A673 (cell line): Measurements from ENCODE around the gene RAB33B. TPM values are rescaled to one million over a fixed set of nuclear protein-coding genes. Genes with fewer than 3 reads are reported as not detected.

Experiments
- BruUV-seq: library from RNA; stranded (reverse); fragments of 400-500 nt; replicated peaks from 2 replicates; lab custom pipeline; 2021; lab: Mats Ljungman, UMichigan
- CTCF ChIA-PET: fragments of 300-600 bp; sonication (Branson Sonifier 250); formaldehyde crosslinking; loops from one replicate; lab custom pipeline; 2022; ENCODE audit warnings: antibody characterized with exemption; lab: Charles Lee
- POLR2A ChIA-PET: fragments of 300-600 bp; sonication (Branson Sonifier 250); formaldehyde crosslinking; loops from one replicate; lab custom pipeline; 2022; ENCODE audit warnings: antibody characterized with exemption; ENCODE audit not compliant: low non-redundant PET; lab: Charles Lee
- DNase-seq: peaks from one replicate; pipeline ENCODE4 v3.0.0-alpha.2; 2015; ENCODE audit warnings: low spot score
- H3K27ac ChIP-seq: fragments of 200-600 bp; sonication (generic); 2 replicates; pipeline ENCODE4 v1.5.1; 2016; ENCODE audit warnings: mixed run types, low read depth, mild to moderate bottlenecking, mixed read lengths, antibody characterized with exemption, low read length; ENCODE audit not compliant: poor library complexity, severe bottlenecking
- H3K27me3 ChIP-seq: fragments of 200-600 bp; sonication (generic); replicated peaks from 2 replicates; pipeline ENCODE4 v1.6.1; 2017; ENCODE audit warnings: mixed run types, low read depth, mild to moderate bottlenecking, mixed read lengths, antibody characterized with exemption, low read length; ENCODE audit not compliant: insufficient read depth, poor library complexity
- H3K36me3 ChIP-seq: fragments of 200-600 bp; sonication (generic); 2 replicates; pipeline ENCODE4 v1.6.1; 2016; ENCODE audit warnings: mixed run types, mild to moderate bottlenecking, mixed read lengths, antibody characterized with exemption, low read length; ENCODE audit not compliant: insufficient read depth, poor library complexity, severe bottlenecking
- H3K4me1 ChIP-seq: fragments of 200-600 bp; sonication (generic); 2 replicates; pipeline ENCODE4 v1.6.1; 2017; ENCODE audit warnings: mixed run types, mild to moderate bottlenecking, mixed read lengths, antibody characterized with exemption, low read length; ENCODE audit not compliant: insufficient read depth, poor library complexity, severe bottlenecking
- H3K4me3 ChIP-seq: fragments of 200-600 bp; sonication (generic); 2 replicates; pipeline ENCODE4 v1.5.1; 2016; ENCODE audit warnings: low read depth, mixed run types, mild to moderate bottlenecking, mixed read lengths, low read length; ENCODE audit not compliant: poor library complexity, severe bottlenecking
- H3K9me3 ChIP-seq: fragments of 200-600 bp; sonication (generic); 2 replicates; pipeline ENCODE4 v1.6.1; 2016; ENCODE audit warnings: mixed run types, low read depth, mild to moderate bottlenecking, mixed read lengths, antibody characterized with exemption, low read length; ENCODE audit not compliant: poor library complexity, severe bottlenecking
- EZH2 ChIP-seq: fragments of 200-600 bp; sonication (generic); IDR thresholded peaks from 2 replicates; pipeline ENCODE4 v1.6.1; 2017; ENCODE audit warnings: borderline replicate concordance, low read depth, mild to moderate bottlenecking, mixed read lengths, antibody characterized with exemption, low read length; ENCODE audit not compliant: poor library complexity, severe bottlenecking
- intact Hi-C: fragments of 100-400 bp; cut with micrococcal nuclease; formaldehyde crosslinking; loops from one replicate; pipeline ENCODE4 v1.10.0; 2022; ENCODE audit not compliant: unreplicated experiment
- total RNA-seq: library from RNA; stranded (reverse); gene quantifications from 2 replicates; pipeline ENCODE4 v1.2.3, GENCODE V29; 2021
- TF ChIP-seq, protein P1 (sequence below): fragments of 300-800, 200-600 bp; sonication (generic); conservative IDR thresholded peaks from 2 replicates; pipeline ENCODE4 v1.5.1; 2017; ENCODE audit warnings: low read depth, mild to moderate bottlenecking, antibody characterized with exemption, low read length, moderate library complexity, mixed read lengths

The RAB33B gene
- total RNA-seq, 1 experiment from 2014 or later = 8.5 TPM

DNA sequence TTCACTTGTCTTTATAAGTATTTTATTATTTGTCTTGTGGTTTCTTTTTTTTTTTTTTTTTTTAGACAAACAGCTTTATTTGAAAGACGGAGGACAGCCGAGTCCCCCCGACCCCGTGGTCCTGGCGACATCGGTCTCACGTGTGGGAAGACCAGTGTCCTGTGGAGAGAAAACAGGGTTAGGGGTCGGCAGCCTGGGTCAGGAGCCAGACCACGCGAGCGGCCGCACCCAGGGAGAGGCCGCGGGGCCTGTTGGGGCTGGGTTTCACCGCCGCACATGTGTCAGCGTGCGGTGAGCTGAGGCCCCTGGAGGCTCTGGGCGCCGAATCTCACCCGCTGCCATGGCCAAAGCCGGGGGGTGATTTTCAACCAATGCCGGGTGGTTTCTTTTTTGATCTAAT, 17.8 kb upstream of the RAB33B start:
- no peak overlapping the region for H3K27ac ChIP-seq
- H3K4me3 ChIP-seq = no peak overlapping the region
- TF ChIP-seq, protein P1, sequence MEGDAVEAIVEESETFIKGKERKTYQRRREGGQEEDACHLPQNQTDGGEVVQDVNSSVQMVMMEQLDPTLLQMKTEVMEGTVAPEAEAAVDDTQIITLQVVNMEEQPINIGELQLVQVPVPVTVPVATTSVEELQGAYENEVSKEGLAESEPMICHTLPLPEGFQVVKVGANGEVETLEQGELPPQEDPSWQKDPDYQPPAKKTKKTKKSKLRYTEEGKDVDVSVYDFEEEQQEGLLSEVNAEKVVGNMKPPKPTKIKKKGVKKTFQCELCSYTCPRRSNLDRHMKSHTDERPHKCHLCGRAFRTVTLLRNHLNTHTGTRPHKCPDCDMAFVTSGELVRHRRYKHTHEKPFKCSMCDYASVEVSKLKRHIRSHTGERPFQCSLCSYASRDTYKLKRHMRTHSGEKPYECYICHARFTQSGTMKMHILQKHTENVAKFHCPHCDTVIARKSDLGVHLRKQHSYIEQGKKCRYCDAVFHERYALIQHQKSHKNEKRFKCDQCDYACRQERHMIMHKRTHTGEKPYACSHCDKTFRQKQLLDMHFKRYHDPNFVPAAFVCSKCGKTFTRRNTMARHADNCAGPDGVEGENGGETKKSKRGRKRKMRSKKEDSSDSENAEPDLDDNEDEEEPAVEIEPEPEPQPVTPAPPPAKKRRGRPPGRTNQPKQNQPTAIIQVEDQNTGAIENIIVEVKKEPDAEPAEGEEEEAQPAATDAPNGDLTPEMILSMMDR = no peak
- no peak for TF ChIP-seq EZH2
- H3K27me3 ChIP-seq = no peaks in the 10 kb centered on the region
- DNase-seq = no peak
- H3K36me3 ChIP-seq = peaks cover 17% of the 10 kb centered on the region
- no TSS peak for BruUV-seq
- intact Hi-C loops = no loop called here
- ChIA-PET CTCF (no interaction called here), POLR2A (interaction anchor here (0.6 kb wide), 1 partner anchor 114 kb away, joined by 3 read pairs; no protein-coding TSS in a partner anchor)
- H3K4me1 ChIP-seq = no peaks in the 10 kb centered on the region
- H3K9me3 ChIP-seq = peaks cover 33% of the 10 kb centered on the region

DNA sequence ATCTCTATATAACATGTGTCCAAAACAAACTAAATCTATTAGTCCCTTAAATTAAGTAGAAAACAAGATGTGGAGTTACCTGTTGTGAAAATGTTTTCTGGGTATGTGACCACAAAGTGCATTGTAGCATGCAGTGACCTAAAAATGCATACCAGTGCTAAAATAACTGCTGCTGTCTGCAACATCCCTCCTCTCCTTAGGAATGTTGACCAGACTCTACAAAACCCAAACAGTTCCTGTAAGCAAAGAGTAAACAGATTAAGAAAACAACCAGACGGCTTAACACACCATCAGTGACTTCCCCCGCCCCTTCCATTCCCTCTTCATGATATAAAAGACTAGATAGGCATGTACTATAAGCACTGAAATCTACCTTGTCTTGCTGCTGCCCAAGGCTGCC, 15.8 kb upstream of the RAB33B start:
- Histone ChIP-seq H3K9me3 (peaks cover 33% of the 10 kb centered on the region), H3K36me3 (peaks cover 17% of the 10 kb centered on the region), H3K27ac (no peak overlapping the region), H3K27me3 (no peaks in the 10 kb centered on the region), H3K4me1 (no peaks in the 10 kb centered on the region), H3K4me3 (no peak overlapping the region)
- ChIA-PET CTCF (no interaction called here), POLR2A (no interaction called here)
- no peak for TF ChIP-seq EZH2
- TF ChIP-seq, protein P1 = no peak
- no TSS peak for BruUV-seq
- DNase-seq = no peak
- intact Hi-C loops = no loop called here

DNA sequence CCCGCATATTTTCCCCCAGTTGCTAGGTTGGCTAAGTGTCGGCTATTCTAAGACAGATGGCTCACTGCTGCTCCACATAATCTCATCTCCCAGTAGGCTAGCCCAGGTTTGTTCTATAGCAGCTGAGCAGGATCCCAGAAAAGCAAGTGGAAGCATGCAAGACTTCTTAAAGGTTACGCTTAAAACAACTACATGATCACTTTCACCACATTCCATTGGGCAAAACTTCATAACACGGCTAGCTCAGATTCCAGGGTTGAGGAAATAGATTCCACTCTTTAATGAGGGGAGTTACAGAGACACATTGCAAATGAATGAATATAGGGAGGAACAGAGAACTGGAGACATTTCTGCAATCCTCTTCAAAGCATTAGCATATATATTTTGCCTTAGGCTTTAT, 12.9 kb upstream of the RAB33B start:
- ChIA-PET POLR2A (no interaction called here), CTCF (no interaction called here)
- Histone ChIP-seq H3K36me3 (peaks cover 17% of the 10 kb centered on the region), H3K4me3 (no peak overlapping the region), H3K4me1 (no peaks in the 10 kb centered on the region), H3K9me3 (peaks cover 33% of the 10 kb centered on the region), H3K27ac (no peak overlapping the region), H3K27me3 (no peaks in the 10 kb centered on the region)
- no peak for DNase-seq
- intact Hi-C loops = no loop called here
- BruUV-seq = no TSS peak
- no peak for TF ChIP-seq EZH2
- TF ChIP-seq, protein P1 = no peak
